ENCODE results near the gene DISP3.

DISP3 gene

GRCh38 chr1:11478571-11479374 lies at the start of gene DISP3:
DISP3 (plus strand) TSS chr1:11479155; CDS start chr1:11500993, 21,838 bp downstream.
- TF ChIP-seq GATA2 (IDR thresholded peaks at IDR 0.05; ENCODE audit: low read depth, low read length) (0 out of 2 replicates have a peak, but pooled peaks have one; percentile 13), GATA3 (IDR thresholded peaks at IDR 0.05; ENCODE audit: low read depth, low read length) (no peak)

GRCh38 chr1:11429226-11429625 lies 49.7 kb upstream of the DISP3 start:
- TF ChIP-seq GATA3 (IDR thresholded peaks at IDR 0.05; ENCODE audit: low read depth, low read length): no peak
- no peak for TF ChIP-seq GATA2 (IDR thresholded peaks at IDR 0.05; ENCODE audit: low read depth, low read length)

GRCh38 chr1:11429935-11430334 lies 49.0 kb upstream of the DISP3 start:
- TF ChIP-seq GATA3 (IDR thresholded peaks at IDR 0.05; ENCODE audit: low read depth, low read length) (no peak), GATA2 (IDR thresholded peaks at IDR 0.05; ENCODE audit: low read depth, low read length) (no peak)

- TF ChIP-seq GATA2 (IDR thresholded peaks at IDR 0.05; ENCODE audit: low read depth, low read length): no peak
- no peak for TF ChIP-seq GATA3 (IDR thresholded peaks at IDR 0.05; ENCODE audit: low read depth, low read length)
Measured at GRCh38 chr1:11431941-11432507, 46.9 kb upstream of the DISP3 start.

- TF ChIP-seq GATA3 (IDR thresholded peaks at IDR 0.05; ENCODE audit: low read depth, low read length): no peak
- no peak for TF ChIP-seq GATA2 (IDR thresholded peaks at IDR 0.05; ENCODE audit: low read depth, low read length)
Measured at GRCh38 chr1:11432526-11432925, 46.4 kb upstream of the DISP3 start.

GRCh38 chr1:11434501-11434900 lies 44.5 kb upstream of the DISP3 start:
- no peak for TF ChIP-seq GATA3 (IDR thresholded peaks at IDR 0.05; ENCODE audit: low read depth, low read length)
- no peak for TF ChIP-seq GATA2 (IDR thresholded peaks at IDR 0.05; ENCODE audit: low read depth, low read length)

GRCh38 chr1:11434926-11435325 lies 44.0 kb upstream of the DISP3 start:
- no peak for TF ChIP-seq GATA2 (IDR thresholded peaks at IDR 0.05; ENCODE audit: low read depth, low read length)
- TF ChIP-seq GATA3 (IDR thresholded peaks at IDR 0.05; ENCODE audit: low read depth, low read length): no peak

- TF ChIP-seq GATA2 (IDR thresholded peaks at IDR 0.05; ENCODE audit: low read depth, low read length): no peak
Measured at GRCh38 chr1:11438996-11439395, 40.0 kb upstream of the DISP3 start.

GRCh38 chr1:11441211-11441952 lies 37.6 kb upstream of the DISP3 start:
- TF ChIP-seq GATA3 (IDR thresholded peaks at IDR 0.05; ENCODE audit: low read depth, low read length): no peak
- no peak for TF ChIP-seq GATA2 (IDR thresholded peaks at IDR 0.05; ENCODE audit: low read depth, low read length)

- TF ChIP-seq GATA3 (IDR thresholded peaks at IDR 0.05; ENCODE audit: low read depth, low read length): no peak
- TF ChIP-seq GATA2 (IDR thresholded peaks at IDR 0.05; ENCODE audit: low read depth, low read length): no peak
Measured at GRCh38 chr1:11443043-11443442, 35.9 kb upstream of the DISP3 start.

GRCh38 chr1:11443961-11444658 lies 34.8 kb upstream of the DISP3 start:
- TF ChIP-seq GATA2 (IDR thresholded peaks at IDR 0.05; ENCODE audit: low read depth, low read length): no peak
- TF ChIP-seq GATA3 (IDR thresholded peaks at IDR 0.05; ENCODE audit: low read depth, low read length): no peak

GRCh38 chr1:11444907-11445306 lies 34.0 kb upstream of the DISP3 start:
- TF ChIP-seq GATA2 (IDR thresholded peaks at IDR 0.05; ENCODE audit: low read depth, low read length) (no peak), GATA3 (IDR thresholded peaks at IDR 0.05; ENCODE audit: low read depth, low read length) (no peak)

GRCh38 chr1:11447903-11448302 lies 31.1 kb upstream of the DISP3 start:
- TF ChIP-seq GATA2 (IDR thresholded peaks at IDR 0.05; ENCODE audit: low read depth, low read length): no peak
- TF ChIP-seq GATA3 (IDR thresholded peaks at IDR 0.05; ENCODE audit: low read depth, low read length): no peak

All from SH-SY5Y (cell line).